COLO668 (cell line): ENCODE measurements around the gene PNO1.

Experiments used
- DNase-seq: peaks from one replicate; lab custom pipeline; 2025; ENCODE audit not compliant: unreplicated experiment; lab: John Stamatoyannopoulos, UW

PNO1 gene

DNA sequence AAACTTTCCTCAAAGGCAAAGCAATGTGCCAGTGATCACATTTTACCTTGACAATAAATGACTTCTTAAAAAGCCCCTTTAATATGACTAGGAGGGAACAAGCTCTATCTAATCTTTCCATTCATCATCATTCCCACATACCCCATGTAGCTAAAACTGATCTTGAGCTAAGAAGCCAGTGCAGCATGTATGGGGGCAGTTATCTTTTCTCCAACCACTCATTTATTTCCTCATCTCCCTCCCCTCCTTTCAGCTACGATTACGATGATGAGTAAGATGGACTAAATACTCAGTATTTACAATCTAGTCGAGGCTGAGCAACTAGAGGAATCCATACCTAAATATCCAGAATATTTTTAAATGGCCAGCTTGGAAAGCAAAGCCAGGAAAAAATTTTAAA is 35.5 kb downstream of the PNO1 start:
- no peak for DNase-seq

DNA sequence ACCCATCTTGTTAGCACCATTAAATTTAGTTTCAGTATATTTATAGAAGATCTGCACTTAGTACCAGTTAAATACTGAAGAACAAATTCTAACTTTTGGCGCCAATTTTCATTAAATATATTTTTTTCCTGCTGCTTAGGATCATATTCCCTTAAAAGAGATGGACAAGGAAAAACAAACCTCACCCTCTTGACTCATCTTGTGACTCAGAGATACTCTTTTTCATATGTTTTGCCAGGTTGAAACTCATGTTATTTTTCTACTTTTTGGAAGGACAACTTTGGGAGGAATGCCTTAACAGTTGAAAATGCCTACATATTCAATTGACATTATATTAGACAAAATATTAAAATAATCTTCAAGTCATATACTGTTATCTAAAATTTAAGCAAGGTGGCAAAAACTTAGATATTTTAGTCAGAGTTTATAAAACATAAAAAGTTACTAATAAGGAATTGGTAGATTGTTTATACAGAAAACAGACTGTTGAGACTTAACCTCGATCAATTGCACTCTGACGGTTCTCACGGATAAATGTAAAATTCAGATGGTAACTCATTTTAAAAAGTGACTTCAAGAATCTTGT is 36.2 kb downstream of the PNO1 start:
- no peak for DNase-seq

DNA sequence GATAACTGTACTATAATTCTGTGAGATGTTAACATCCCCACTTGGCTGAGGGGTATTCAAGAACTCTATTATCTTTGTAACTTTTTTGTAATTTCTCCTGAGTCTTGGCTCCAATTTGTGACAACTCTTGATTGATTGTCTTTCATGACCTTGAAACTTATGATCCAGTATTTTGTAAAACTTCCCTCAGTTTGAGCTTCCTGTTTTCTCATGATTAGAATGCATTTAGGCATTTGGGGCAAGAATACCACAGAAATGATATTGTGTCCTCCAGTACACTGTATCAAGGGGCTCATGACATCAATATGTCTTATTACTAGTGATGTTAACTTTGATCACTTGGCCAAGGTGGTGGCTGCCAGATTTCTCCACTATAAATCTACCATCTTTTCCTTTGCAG is 37.4 kb downstream of the PNO1 start:
- no peak for DNase-seq

GRCh38 chr2:68196120-68196716 is 38.5 kb downstream of the PNO1 start:
- peak; percentile 23 for DNase-seq

DNA sequence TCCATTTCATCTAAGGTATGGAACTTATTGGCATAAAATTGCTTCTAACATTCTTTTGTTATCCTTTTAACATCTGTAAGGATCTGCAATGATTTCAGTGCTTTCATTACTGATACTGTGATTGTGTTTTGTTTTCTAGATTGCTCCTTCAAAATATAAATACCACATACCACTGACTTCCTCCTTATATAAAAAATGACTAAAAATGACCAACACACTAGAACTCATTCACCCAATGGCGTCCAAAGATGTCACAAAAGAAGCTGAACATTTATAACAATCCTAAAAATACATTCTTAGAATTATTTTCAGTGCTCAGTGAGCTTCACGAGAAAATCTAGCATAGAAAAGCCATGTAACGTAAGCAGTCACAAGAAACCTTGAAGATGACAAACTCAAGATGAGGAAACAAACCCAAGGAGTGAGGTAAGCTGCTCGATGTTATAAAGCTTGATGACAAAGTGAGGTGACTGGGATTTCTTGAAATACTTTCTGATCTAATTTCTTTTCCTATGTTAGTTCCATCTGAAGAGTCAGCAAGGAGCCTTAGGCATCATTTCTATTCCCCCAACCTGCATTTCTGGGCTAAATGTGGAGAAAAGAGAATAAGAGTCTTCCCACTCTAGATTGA is 42.6 kb downstream of the PNO1 start:
- no peak for DNase-seq

DNA sequence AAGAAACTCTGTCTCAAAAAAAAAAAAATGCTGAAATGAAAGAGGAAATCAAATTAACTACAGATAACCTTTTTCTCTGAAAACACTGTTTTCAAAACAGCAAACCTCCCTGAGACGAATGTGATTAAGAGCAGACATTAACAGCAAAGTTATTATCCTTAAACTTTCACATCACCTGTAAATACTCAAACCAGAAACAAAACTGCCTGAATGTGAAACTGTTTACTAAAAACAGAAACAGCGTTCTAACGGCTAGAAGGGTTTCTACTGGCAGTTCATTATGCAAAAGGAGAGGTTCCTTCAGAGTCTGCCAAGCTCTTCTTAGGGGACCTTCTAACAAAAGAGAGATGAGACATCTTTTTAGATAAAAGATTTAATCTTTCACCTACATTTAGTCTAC is 45.9 kb downstream of the PNO1 start:
- no peak for DNase-seq

GRCh38 chr2:68206793-68207192 is 49.1 kb downstream of the PNO1 start:
- DNase-seq: no peak

GRCh38 chr2:68214381-68214780 is 56.7 kb downstream of the PNO1 start:
- DNase-seq: no peak

DNA sequence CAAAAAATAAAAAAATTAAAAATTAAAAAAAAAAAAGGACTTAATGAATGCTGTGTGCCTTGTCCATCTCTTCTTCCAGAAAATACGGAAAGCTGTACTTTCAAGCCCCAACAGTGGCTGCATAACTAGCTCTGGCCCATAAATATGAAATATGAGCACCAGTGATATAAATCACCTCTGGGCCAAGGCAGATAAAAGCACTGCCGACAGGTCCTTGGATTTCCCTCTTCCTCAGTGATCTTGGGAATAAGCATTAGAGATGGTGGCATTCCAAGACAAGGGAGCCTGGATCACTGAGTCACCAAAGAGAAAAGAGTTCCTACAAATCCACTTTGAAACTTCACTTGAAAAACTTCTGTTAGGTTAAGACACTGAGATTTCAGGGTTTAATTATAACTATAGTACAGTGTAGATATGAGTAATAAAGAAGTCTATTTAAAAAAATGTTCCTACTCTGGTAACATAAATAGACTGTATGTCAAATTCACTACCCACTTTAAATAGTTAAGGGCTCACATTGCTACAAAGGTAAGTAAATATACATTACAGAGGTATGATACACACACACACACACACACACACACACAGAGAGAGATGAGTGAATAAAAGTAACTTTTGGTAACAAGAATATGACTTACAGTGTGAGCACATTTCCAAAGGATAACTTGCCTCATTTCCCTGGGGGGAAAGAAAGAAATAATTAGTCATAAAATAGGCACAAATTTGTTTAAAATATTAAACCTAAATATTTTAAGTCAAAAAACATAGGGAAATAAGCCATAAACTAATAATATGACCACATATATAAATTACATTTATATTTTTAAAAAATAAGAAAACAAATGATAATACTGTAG is 59.0 kb downstream of the PNO1 start:
- DNase-seq: no peak

DNA sequence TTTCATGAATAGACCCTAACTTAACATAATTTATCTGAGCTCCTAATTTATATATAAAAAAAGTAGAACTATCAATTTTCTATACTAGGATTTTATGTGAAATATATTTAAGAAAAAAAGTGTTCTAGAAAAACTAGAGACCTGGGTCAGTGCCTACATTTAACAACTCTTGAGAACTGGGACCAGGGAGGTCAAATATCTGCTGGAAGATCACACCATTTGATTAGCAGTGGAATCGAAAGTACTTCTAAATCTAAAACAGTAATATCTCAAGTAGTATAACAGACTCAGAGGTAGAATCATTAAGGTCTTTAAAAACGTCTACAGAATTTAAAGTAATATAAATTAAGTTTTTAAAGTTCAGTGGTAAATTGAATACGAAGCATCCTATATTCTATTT is 60.0 kb downstream of the PNO1 start:
- no peak for DNase-seq

GRCh38 chr2:68218343-68218901 is 60.7 kb downstream of the PNO1 start:
- DNase-seq: no peak

DNA sequence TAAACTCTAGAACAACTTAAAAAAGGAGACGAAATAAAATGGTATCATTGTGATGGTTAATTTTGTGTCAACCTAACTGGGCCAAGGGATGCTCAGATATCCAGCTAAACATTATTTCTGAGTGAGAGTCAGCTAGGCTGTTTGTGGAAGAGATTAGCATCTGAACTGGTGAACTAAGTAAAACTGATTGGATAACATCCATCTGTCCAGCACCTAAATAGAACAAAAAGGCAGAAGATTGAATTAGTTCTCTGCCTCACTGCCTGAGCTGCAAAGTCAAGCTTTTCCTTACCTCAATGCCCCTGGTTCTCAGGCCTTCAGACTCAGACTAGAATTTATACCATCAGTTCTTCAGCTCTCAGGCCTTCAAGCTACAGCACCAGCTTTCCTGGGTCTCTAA is 64.6 kb downstream of the PNO1 start:
- DNase-seq: no peak

GRCh38 chr2:68223419-68223818 is 65.7 kb downstream of the PNO1 start:
- DNase-seq: no peak

GRCh38 chr2:68225119-68225632 is 67.5 kb downstream of the PNO1 start:
- no peak for DNase-seq
